Measurements from ENCODE around the gene ANXA4. TPM values are rescaled to one million over a fixed set of nuclear protein-coding genes. Genes with fewer than 3 reads are reported as not detected.
"Not testable (repeated sequence)": the region's sequence is repeated elsewhere in the genome, so short reads cannot be mapped to it uniquely, and the experiment has no call there.

The ANXA4 gene
- total RNA-seq, 1 donor from 2014 or later = 56.6 TPM

GRCh38 chr2:69753659-69754363 lies 11.9 kb downstream of the ANXA4 start:
- DNase-seq (ENCODE audit: low read depth, low spot score) = no peak

GRCh38 chr2:69754633-69755032 lies 12.7 kb downstream of the ANXA4 start:
- DNase-seq (ENCODE audit: low read depth, low spot score) = no peak

- no peak for DNase-seq (ENCODE audit: low read depth, low spot score)
Observed at GRCh38 chr2:69755862-69756467, 14.0 kb downstream of the ANXA4 start.

GRCh38 chr2:69762025-69762424 lies 20.1 kb downstream of the ANXA4 start:
- no peak for DNase-seq (ENCODE audit: low read depth, low spot score)

GRCh38 chr2:69762513-69763494 lies 20.9 kb downstream of the ANXA4 start:
- DNase-seq (ENCODE audit: low read depth, low spot score) = no peak

GRCh38 chr2:69763831-69764230 lies 21.9 kb downstream of the ANXA4 start:
- not testable (repeated sequence) for DNase-seq (ENCODE audit: low read depth, low spot score)

- DNase-seq (ENCODE audit: low read depth, low spot score) = no peak
Observed at GRCh38 chr2:69764286-69765095, 22.6 kb downstream of the ANXA4 start.

GRCh38 chr2:69765096-69765380 lies 23.1 kb downstream of the ANXA4 start:
- no peak for DNase-seq (ENCODE audit: low read depth, low spot score)

GRCh38 chr2:69766014-69766413 lies 24.1 kb downstream of the ANXA4 start:
- no peak for DNase-seq (ENCODE audit: low read depth, low spot score)

- no peak for DNase-seq (ENCODE audit: low read depth, low spot score)
Observed at GRCh38 chr2:69767034-69767433, 25.1 kb downstream of the ANXA4 start.

- no peak for DNase-seq (ENCODE audit: low read depth, low spot score)
Observed at GRCh38 chr2:69768235-69768634, 26.3 kb downstream of the ANXA4 start.

GRCh38 chr2:69768789-69769188 lies 26.9 kb downstream of the ANXA4 start:
- no peak for DNase-seq (ENCODE audit: low read depth, low spot score)

GRCh38 chr2:69769272-69769671 lies 27.3 kb downstream of the ANXA4 start:
- DNase-seq (ENCODE audit: low read depth, low spot score) = no peak

- DNase-seq (ENCODE audit: low read depth, low spot score) = no peak
Observed at GRCh38 chr2:69770193-69770702, 28.3 kb downstream of the ANXA4 start.

- DNase-seq (ENCODE audit: low read depth, low spot score) = no peak
Observed at GRCh38 chr2:69770747-69771146, 28.8 kb downstream of the ANXA4 start.

- DNase-seq (ENCODE audit: low read depth, low spot score) = no peak
Observed at GRCh38 chr2:69771461-69771860, 29.5 kb downstream of the ANXA4 start.

GRCh38 chr2:69773206-69773605 lies 31.3 kb downstream of the ANXA4 start:
- DNase-seq (ENCODE audit: low read depth, low spot score) = no peak

GRCh38 chr2:69774258-69774983 lies 32.5 kb downstream of the ANXA4 start:
- DNase-seq (ENCODE audit: low read depth, low spot score) = not testable (repeated sequence)

- DNase-seq (ENCODE audit: low read depth, low spot score) = no peak
Observed at GRCh38 chr2:69774984-69775982, 33.3 kb downstream of the ANXA4 start.
